Lower lobe of right lung (tissue), 2 donors: ENCODE data around the gene ADGRA1. TPM values are rescaled to one million over a fixed set of nuclear protein-coding genes. Genes with fewer than 3 reads are reported as not detected.

Experiments used
- ATAC-seq, 2 donors: fragments of 200-7000 bp; cut with Tn5 transposase; one replicate each; pipeline ENCODE4 v1.9.1; 2020 to 2022; ENCODE audit warnings: mild to moderate bottlenecking in 2 of 2, moderate library complexity in 2 of 2
- DNase-seq: peaks from one replicate; pipeline ENCODE4 v3.0.0-alpha.2; 2020
- H3K27ac ChIP-seq: fragments of 200-600 bp; one replicate; pipeline ENCODE4 v1.8.0; 2022
- H3K27me3 ChIP-seq: fragments of 200-600 bp; one replicate; pipeline ENCODE4 v1.8.0; 2022; ENCODE audit warnings: low read depth
- H3K36me3 ChIP-seq: fragments of 200-600 bp; one replicate; pipeline ENCODE4 v1.8.0; 2022; ENCODE audit warnings: mild to moderate bottlenecking
- H3K4me1 ChIP-seq: fragments of 200-600 bp; one replicate; pipeline ENCODE4 v1.8.0; 2022
- H3K4me3 ChIP-seq: fragments of 200-600 bp; one replicate; pipeline ENCODE4 v1.8.0; 2022; ENCODE audit warnings: mild to moderate bottlenecking
- H3K9me3 ChIP-seq: fragments of 200-600 bp; one replicate; pipeline ENCODE4 v1.8.0; 2022
- CTCF ChIP-seq: fragments of 200-600 bp; IDR thresholded peaks from one replicate; pipeline ENCODE4 v1.8.0; 2022; ENCODE audit warnings: antibody characterized with exemption, mild to moderate bottlenecking
- intact Hi-C: fragments of 100-400 bp; cut with DNase I; formaldehyde crosslinking; loops from one replicate; pipeline ENCODE4 v1.11.0; 2022
- total RNA-seq: library from RNA; stranded (reverse); fragmentation: NEBNext Ultra II Directional; extraction: Animal tissue kit (Norgen Biotek cat#: 25700); gene quantifications from one replicate; pipeline ENCODE4 v1.2.1, GENCODE V29; 2021
- donor health status: DM: no; HTN: yes; CAD: no; lungs with severe emphysema.

ADGRA1 gene
- total RNA-seq, 1 donor from 2014 or later = 0.38 TPM

- Histone ChIP-seq H3K4me3 (no peak overlapping the region), H3K36me3 (no peaks in the 10 kb centered on the region), H3K27me3 (peaks cover 60% of the 10 kb centered on the region), H3K4me1 (no peaks in the 10 kb centered on the region), H3K27ac (no peak overlapping the region), H3K9me3 (no peaks in the 10 kb centered on the region)
- no peak for ATAC-seq
- intact Hi-C loops = no loop called here
- no peak for DNase-seq
- no peak for TF ChIP-seq CTCF
These were observed 6.6 kb downstream of the ADGRA1 start for GRCh38 chr10:133094286-133094685.

GRCh38 chr10:133094866-133095265 is 7.1 kb downstream of the ADGRA1 start:
- TF ChIP-seq CTCF = no peak
- H3K27me3 ChIP-seq = peaks cover 60% of the 10 kb centered on the region
- intact Hi-C loops = no loop called here

GRCh38 chr10:133095586-133095985 is 7.9 kb downstream of the ADGRA1 start:
- Histone ChIP-seq H3K4me3 (no peak overlapping the region), H3K27me3 (peaks cover 60% of the 10 kb centered on the region), H3K36me3 (no peaks in the 10 kb centered on the region), H3K27ac (no peak overlapping the region), H3K9me3 (no peaks in the 10 kb centered on the region), H3K4me1 (no peaks in the 10 kb centered on the region)
- no peak for TF ChIP-seq CTCF
- intact Hi-C loops = no loop called here
- no peak for ATAC-seq
- no peak for DNase-seq

More at GRCh38 chr10:133094866-133095265, 7.1 kb downstream of the ADGRA1 start:
- no peak for ATAC-seq
- H3K9me3 ChIP-seq = no peaks in the 10 kb centered on the region
- H3K27ac ChIP-seq = no peak overlapping the region
- no peak for DNase-seq
- H3K4me1 ChIP-seq = no peaks in the 10 kb centered on the region
- no peaks in the 10 kb centered on the region for H3K36me3 ChIP-seq
- H3K4me3 ChIP-seq = no peak overlapping the region

GRCh38 chr10:133096616-133097269 is 9.0 kb downstream of the ADGRA1 start:
- Histone ChIP-seq H3K27me3 (peaks cover 65% of the 10 kb centered on the region), H3K4me1 (no peaks in the 10 kb centered on the region), H3K4me3 (no peak overlapping the region), H3K36me3 (no peaks in the 10 kb centered on the region), H3K9me3 (no peaks in the 10 kb centered on the region), H3K27ac (no peak overlapping the region)
- no peak for ATAC-seq
- no peak for DNase-seq
- intact Hi-C loops = no loop called here
- TF ChIP-seq CTCF = no peak

- no peak for DNase-seq
- Histone ChIP-seq H3K27me3 (peaks cover 72% of the 10 kb centered on the region), H3K9me3 (no peaks in the 10 kb centered on the region), H3K27ac (no peak overlapping the region), H3K4me1 (no peaks in the 10 kb centered on the region), H3K4me3 (no peak overlapping the region), H3K36me3 (no peaks in the 10 kb centered on the region)
- TF ChIP-seq CTCF = no peak
- ATAC-seq = no peak
- intact Hi-C loops = no loop called here
These were observed 9.7 kb downstream of the ADGRA1 start for GRCh38 chr10:133097418-133097817.
